ENCODE data around the gene PILRA. TPM values are rescaled to one million over a fixed set of nuclear protein-coding genes. Genes with fewer than 3 reads are reported as not detected.

PILRA gene
- total and polyA plus RNA-seq, 4 donors: 1.5 to 3.5 (median 3.1) TPM

GRCh38 chr7:100396421-100396982, 23.2 kb downstream of the PILRA start (continued):
- TF ChIP-seq CTCF (IDR thresholded peaks at IDR 0.05; ENCODE audit: low read depth, low read length, missing input control): no peak
- TF ChIP-seq JUND (IDR thresholded peaks at IDR 0.05): no peak
- no peak for TF ChIP-seq YY1 (IDR thresholded peaks at IDR 0.05)
- no peak for TF ChIP-seq RXRA (IDR thresholded peaks at IDR 0.05)
- no peak for TF ChIP-seq FOXA1 (IDR thresholded peaks at IDR 0.05)

- no peak for TF ChIP-seq ATF3 (IDR thresholded peaks at IDR 0.05)
- TF ChIP-seq TAF1 (conservative IDR thresholded peaks at IDR 0.05): no peak
- no peak for TF ChIP-seq GABPA (IDR thresholded peaks at IDR 0.05 in 1 of 2, conservative IDR thresholded peaks at IDR 0.05 in 1 of 2)
- TF ChIP-seq HNF4G (IDR thresholded peaks at IDR 0.05): no peak
- TF ChIP-seq RXRA (IDR thresholded peaks at IDR 0.05): no peak
- TF ChIP-seq CTCF (IDR thresholded peaks at IDR 0.05; ENCODE audit: low read depth, low read length, missing input control): no peak
- no peak for TF ChIP-seq RAD21 (IDR thresholded peaks at IDR 0.05)
- no peak for TF ChIP-seq MAX (IDR thresholded peaks at IDR 0.05)
- no peak for TF ChIP-seq FOXA2 (IDR thresholded peaks at IDR 0.05)
- H3K9ac ChIP-seq (ENCODE audit: low read depth in 1 of 2, low read length in 2 of 2): no peak overlapping the region
- 74% methylated on average over 13 of the region's 13 CpGs for WGBS
- no peaks in the 10 kb centered on the region for H3K4me1 ChIP-seq (ENCODE audit: control insufficient read depth in 4 of 4, insufficient read depth in 4 of 4, low read length in 3 of 4)
- no peaks in the 10 kb centered on the region for H3K9me3 ChIP-seq (ENCODE audit: control insufficient read depth in 4 of 4, low read length in 3 of 4)
- no peak overlapping the region for H3K4me3 ChIP-seq (ENCODE audit: low read depth in 1 of 3, low read length in 3 of 3)
- no peak overlapping the region for H3K27ac ChIP-seq (ENCODE audit: low read depth in 1 of 2, low read length in 2 of 2)
- DNase-seq (ENCODE audit: low spot score): no peak
- H3K27me3 ChIP-seq (ENCODE audit: control insufficient read depth in 4 of 4, insufficient read depth in 4 of 4, low read length in 3 of 4): no peaks in the 10 kb centered on the region
- H3K36me3 ChIP-seq (ENCODE audit: control insufficient read depth in 4 of 4, insufficient read depth in 3 of 4, low read depth in 1 of 4, low read length in 3 of 4): peaks cover 0 to 7% (median 0%) of the 10 kb centered on the region in 4 donors
Measured at GRCh38 chr7:100397315-100398081, 24.2 kb downstream of the PILRA start.

- peaks cover 0 to 7% (median 0%) of the 10 kb centered on the region in 4 donors for H3K36me3 ChIP-seq (ENCODE audit: control insufficient read depth in 4 of 4, insufficient read depth in 3 of 4, low read depth in 1 of 4, low read length in 3 of 4)
- no peak overlapping the region for H3K9ac ChIP-seq (ENCODE audit: low read depth in 1 of 2, low read length in 2 of 2)
- H3K9me3 ChIP-seq (ENCODE audit: control insufficient read depth in 4 of 4, low read length in 3 of 4): no peaks in the 10 kb centered on the region
- H3K27ac ChIP-seq (ENCODE audit: low read depth in 1 of 2, low read length in 2 of 2): no peak overlapping the region
- 76% methylated on average over 2 of the region's 2 CpGs for WGBS
- no peaks in the 10 kb centered on the region for H3K4me1 ChIP-seq (ENCODE audit: control insufficient read depth in 4 of 4, insufficient read depth in 4 of 4, low read length in 3 of 4)
- no peaks in the 10 kb centered on the region for H3K27me3 ChIP-seq (ENCODE audit: control insufficient read depth in 4 of 4, insufficient read depth in 4 of 4, low read length in 3 of 4)
- no peak for DNase-seq (ENCODE audit: low spot score)
- no peak overlapping the region for H3K4me3 ChIP-seq (ENCODE audit: low read depth in 1 of 3, low read length in 3 of 3)
- TF ChIP-seq JUND (IDR thresholded peaks at IDR 0.05): no peak
- no peak for TF ChIP-seq NR2F2 (IDR thresholded peaks at IDR 0.05)
- TF ChIP-seq YY1 (IDR thresholded peaks at IDR 0.05): no peak
- no peak for TF ChIP-seq MAX (IDR thresholded peaks at IDR 0.05)
- TF ChIP-seq EGR1 (IDR thresholded peaks at IDR 0.05; ENCODE audit: low read depth in 2 of 2): no peak
- no peak for TF ChIP-seq REST (IDR thresholded peaks at IDR 0.05)
Measured at GRCh38 chr7:100398239-100398638, 25.0 kb downstream of the PILRA start.
